Transverse colon (tissue), 4 donors: ENCODE measurements around the gene TWF2. TPM values are rescaled to one million over a fixed set of nuclear protein-coding genes. Genes with fewer than 3 reads are reported as not detected.

ENCODE experiments used
- DNase-seq: peaks from one replicate; pipeline ENCODE4 v3.0.0-alpha.2; 2019
- H3K27ac ChIP-seq, 4 donors: fragments of 200-600 bp; sonication (generic); 2 replicates each; pipeline ENCODE4 v1.5.1; 2016 to 2018; ENCODE audit warnings: inconsistent platforms in 4 of 4
- H3K27me3 ChIP-seq: fragments of 200-600 bp; sonication (generic); 2 replicates; pipeline ENCODE4 v1.5.1; 2017; ENCODE audit warnings: inconsistent platforms
- H3K36me3 ChIP-seq, 4 donors: fragments of 200-600 bp; sonication (generic); 2 replicates each; pipeline ENCODE4 v1.5.1; 2017 to 2019; ENCODE audit warnings: inconsistent platforms in 4 of 4
- H3K4me1 ChIP-seq, 4 donors: fragments of 200-600 bp; sonication (generic); 2 replicates each; pipeline ENCODE4 v1.5.1; 2017 to 2020; ENCODE audit warnings: inconsistent platforms in 4 of 4
- H3K4me3 ChIP-seq, 4 donors: fragments of 200-600 bp; sonication (generic); 1 replicate in 1 of 4; 2 replicates in 3 of 4; pipeline versions ENCODE4 v1.5.1 to v1.6.1; 2017 to 2019; ENCODE audit warnings: inconsistent platforms in 4 of 4
- H3K9me3 ChIP-seq, 2 donors: fragments of 200-600 bp; sonication (generic); 2 replicates each; pipeline ENCODE4 v1.5.1; 2017 to 2019; ENCODE audit warnings: inconsistent platforms in 2 of 2
- CTCF ChIP-seq, 5 experiments: fragments of 200-600 bp in 3 of 5; fragments of 450-650 bp in 2 of 5; sonication (generic) in 3 of 5; IDR thresholded peaks; 1 replicate in 2 of 5; 2 replicates in 3 of 5; pipeline ENCODE4 v1.5.1; 2016 to 2017; ENCODE audit warnings: antibody characterized with exemption in 5 of 5, inconsistent platforms in 3 of 5, mild to moderate bottlenecking in 2 of 5, moderate library complexity in 1 of 5
- EP300 ChIP-seq: sonication (generic); formaldehyde crosslinking; IDR thresholded peaks from one replicate; pipeline ENCODE4 v1.6.1; 2017; ENCODE audit warnings: antibody characterized with exemption, low read depth
- POLR2A ChIP-seq: fragments of 450-650 bp; IDR thresholded peaks from one replicate; pipeline ENCODE4 v1.6.1; 2016; ENCODE audit warnings: antibody characterized with exemption, mild to moderate bottlenecking, moderate library complexity
- POLR2AphosphoS5 ChIP-seq, 3 donors: sonication (generic); formaldehyde crosslinking; IDR thresholded peaks; one replicate each; pipeline ENCODE4 v1.6.1; 2016; ENCODE audit warnings: antibody characterized with exemption in 3 of 3
- WGBS, 2 donors: methylation state at CpG; one replicate each; pipeline ENCODE4 v1.1.5; 2018; ENCODE audit warnings: low coverage in 1 of 2; 5-methylcytosine and 5-hydroxymethylcytosine counted together
- in situ Hi-C, 4 donors: fragments of 200-750 bp; cut with MboI; loops; one replicate each; pipeline versions ENCODE4 v1.15.0 to v1.15.1; 2017; ENCODE audit warnings: low sequenced_read_pairs in 3 of 4, low pct_ligation_motif_present in 1 of 4, low pct_unique_long_range_greater_than_20kb in 1 of 4
- intact Hi-C: fragments of 100-400 bp; cut with DNase I; formaldehyde crosslinking; loops from one replicate; pipeline ENCODE4 v1.15.1; 2023; ENCODE audit warnings: low total_unique reads
- total RNA-seq, 4 donors: library from RNA; depleted of rRNA; stranded (reverse); fragments of >200 nt; gene quantifications; one replicate each; pipeline ENCODE4 v1.1.0, GENCODE V29; 2016

The TWF2 gene
- total RNA-seq, 4 donors from 2014 or later, result 29.9 to 82.7 (median 61.0) TPM

GRCh38 chr3:52228751-52229291 is 10.1 kb downstream of the TWF2 start:
- in situ Hi-C loops (loop anchor here in 2 of 4 donors (25.0 kb wide), 1 partner anchor 108 kb away; no protein-coding TSS in a partner anchor), intact Hi-C loops (no loop called here)
- H3K27ac ChIP-seq, result no peak overlapping the region
- peaks cover 0 to 23% (median 7%) of the 10 kb centered on the region in 4 donors for H3K36me3 ChIP-seq
- H3K9me3 ChIP-seq, result no peaks in the 10 kb centered on the region
- no peak for DNase-seq
- no peak overlapping the region for H3K4me3 ChIP-seq
- 96% methylated on average over 19 of the region's 21 CpGs; no CpG with 5 or more reads in 1 of the 2 donors for WGBS, 2 donors
- TF ChIP-seq POLR2A (no peak), EP300 (no peak), POLR2AphosphoS5 (IDR thresholded peaks at IDR 0.05) (no peak), CTCF (IDR thresholded peaks at IDR 0.05) (no peak)
- no peaks in the 10 kb centered on the region for H3K27me3 ChIP-seq
- H3K4me1 ChIP-seq, result peaks cover 0 to 6% (median 0%) of the 10 kb centered on the region in 4 donors

- H3K4me1 ChIP-seq, result peaks cover 0 to 6% (median 0%) of the 10 kb centered on the region in 4 donors
- no peaks in the 10 kb centered on the region for H3K27me3 ChIP-seq
- H3K27ac ChIP-seq, result no peak overlapping the region
- in situ Hi-C loops (loop anchor here in 2 of 4 donors (25.0 kb wide), 1 partner anchor 109 kb away; no protein-coding TSS in a partner anchor), intact Hi-C loops (no loop called here)
- H3K36me3 ChIP-seq, result peaks cover 0 to 23% (median 7%) of the 10 kb centered on the region in 4 donors
- TF ChIP-seq CTCF (IDR thresholded peaks at IDR 0.05), result no peak
- no peak for TF ChIP-seq POLR2A
- TF ChIP-seq EP300, result no peak
- no peak for TF ChIP-seq POLR2AphosphoS5 (IDR thresholded peaks at IDR 0.05)
- no peak overlapping the region for H3K4me3 ChIP-seq
- no peaks in the 10 kb centered on the region for H3K9me3 ChIP-seq
- 88% methylated on average over 10 of the region's 10 CpGs; no CpG with 5 or more reads in 1 of the 2 donors for WGBS, 2 donors
- DNase-seq, result no peak
Measured at GRCh38 chr3:52228266-52228665, 10.7 kb downstream of the TWF2 start.

GRCh38 chr3:52227766-52228165 is 11.2 kb downstream of the TWF2 start:
- in situ Hi-C loops (loop anchor here in 2 of 4 donors (25.0 kb wide), 1 partner anchor 110 kb away; no protein-coding TSS in a partner anchor), intact Hi-C loops (no loop called here)
- Histone ChIP-seq H3K4me3 (no peak overlapping the region), H3K27ac (no peak overlapping the region), H3K36me3 (peaks cover 0 to 23% (median 7%) of the 10 kb centered on the region in 4 donors), H3K27me3 (no peaks in the 10 kb centered on the region), H3K9me3 (no peaks in the 10 kb centered on the region), H3K4me1 (peaks cover 0 to 6% (median 0%) of the 10 kb centered on the region in 4 donors)
- 83% methylated on average over 7 of the region's 7 CpGs; no CpG with 5 or more reads in 1 of the 2 donors for WGBS, 2 donors
- DNase-seq, result no peak
- TF ChIP-seq EP300 (no peak), CTCF (IDR thresholded peaks at IDR 0.05) (no peak), POLR2A (no peak), POLR2AphosphoS5 (IDR thresholded peaks at IDR 0.05) (no peak)

- 81% methylated on average over 4 of the region's 4 CpGs; no CpG with 5 or more reads in 1 of the 2 donors for WGBS, 2 donors
- peaks cover 0 to 6% (median 0%) of the 10 kb centered on the region in 4 donors for H3K4me1 ChIP-seq
- no peak overlapping the region for H3K27ac ChIP-seq
Measured at GRCh38 chr3:52227117-52227516, 11.8 kb downstream of the TWF2 start.

More at GRCh38 chr3:52227117-52227516, 11.8 kb downstream of the TWF2 start:
- intact Hi-C loops, result no loop called here
- H3K4me3 ChIP-seq, result no peak overlapping the region
- H3K36me3 ChIP-seq, result peaks cover 0 to 23% (median 7%) of the 10 kb centered on the region in 4 donors
- H3K9me3 ChIP-seq, result no peaks in the 10 kb centered on the region
- H3K27me3 ChIP-seq, result no peaks in the 10 kb centered on the region
- DNase-seq, result no peak
- in situ Hi-C loops, result loop anchor here in 2 of 4 donors (25.0 kb wide), 1 partner anchor 110 kb away; no protein-coding TSS in a partner anchor
- no peak for TF ChIP-seq EP300
- TF ChIP-seq POLR2AphosphoS5 (IDR thresholded peaks at IDR 0.05), result no peak
- TF ChIP-seq CTCF (IDR thresholded peaks at IDR 0.05), result no peak
- no peak for TF ChIP-seq POLR2A
